Glutamatergic neuron (in vitro differentiated cells): ENCODE data around the gene CD70. TPM values are rescaled to one million over a fixed set of nuclear protein-coding genes. Genes with fewer than 3 reads are reported as not detected.

Source experiments
- DNase-seq: peaks from one replicate; pipeline ENCODE4 v3.0.0; 2022
- H3K27ac Mint-ChIP-seq: one replicate; pipeline ENCODE4 v1.8.0; 2020; ENCODE audit warnings: mild to moderate bottlenecking, mixed read lengths, inconsistent platforms; ENCODE audit not compliant: unreplicated experiment
- H3K27me3 Mint-ChIP-seq: one replicate; pipeline ENCODE4 v1.8.0; 2020; ENCODE audit warnings: mild to moderate bottlenecking, moderate library complexity, mixed read lengths, inconsistent platforms; ENCODE audit not compliant: unreplicated experiment
- H3K36me3 Mint-ChIP-seq: one replicate; pipeline ENCODE4 v1.8.0; 2020; ENCODE audit warnings: mild to moderate bottlenecking, mixed read lengths, inconsistent platforms; ENCODE audit not compliant: unreplicated experiment
- H3K4me1 Mint-ChIP-seq: one replicate; pipeline ENCODE4 v1.8.0; 2020; ENCODE audit warnings: mild to moderate bottlenecking, low read depth, mixed read lengths, inconsistent platforms; ENCODE audit not compliant: unreplicated experiment
- H3K4me3 Mint-ChIP-seq: one replicate; pipeline ENCODE4 v1.8.0; 2020; ENCODE audit warnings: mild to moderate bottlenecking, mixed read lengths, inconsistent platforms; ENCODE audit not compliant: unreplicated experiment
- H3K9me3 Mint-ChIP-seq: one replicate; pipeline ENCODE4 v1.8.0; 2020; ENCODE audit warnings: mild to moderate bottlenecking, moderate library complexity, mixed read lengths, inconsistent platforms; ENCODE audit not compliant: unreplicated experiment
- total RNA-seq: library from RNA; stranded (reverse); fragmentation: NEBNext Ultra II Directional; extraction: Animal tissue kit (Norgen Biotek cat#: 25700); gene quantifications from one replicate; pipeline ENCODE4 v1.2.1, GENCODE V29; 2021; ENCODE audit not compliant: unreplicated experiment
- TF ChIP-seq, protein P1 (sequence below): fragments of 200-600 bp; sonication (generic); IDR thresholded peaks from one replicate; pipeline ENCODE4 v1.5.0; 2021; ENCODE audit not compliant: partially characterized antibody, unreplicated experiment

CD70 gene
- total RNA-seq, 1 donor from 2014 or later: 4.7 TPM

DNA sequence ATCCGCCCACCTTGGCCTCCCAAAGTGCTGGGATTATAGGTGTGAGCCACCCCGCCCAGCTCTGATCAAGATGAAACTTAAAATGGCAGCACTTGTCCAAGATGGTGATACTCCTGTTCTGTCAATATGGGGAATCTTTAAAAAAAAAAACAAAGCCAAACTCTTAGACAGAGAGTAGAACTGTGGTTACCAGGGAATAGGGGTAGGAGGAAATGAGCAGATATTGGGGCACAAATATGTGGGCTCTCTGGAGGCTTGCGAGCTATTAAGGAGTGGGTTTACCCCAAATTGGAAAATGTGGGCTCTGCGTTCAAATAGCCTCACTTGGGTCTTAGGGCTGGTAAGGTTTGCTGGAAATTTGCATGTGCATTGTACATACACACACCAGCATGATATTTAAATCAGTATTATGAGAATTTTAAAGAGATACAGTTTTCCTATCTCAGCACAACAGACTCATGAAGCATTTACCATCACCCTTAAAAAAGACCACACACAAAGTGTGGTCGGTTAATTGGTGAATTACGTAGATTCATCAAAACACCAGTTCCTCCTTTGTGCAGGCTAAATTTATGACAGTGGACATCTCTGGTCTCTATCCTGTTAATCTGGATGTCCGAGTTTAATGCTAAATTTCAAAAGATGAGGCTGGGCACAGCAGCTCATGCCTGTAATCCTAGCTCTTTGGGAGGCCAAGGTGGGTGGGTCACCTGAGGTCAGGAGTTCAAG lies 11.3 kb downstream of the CD70 start:
- H3K9me3 Mint-ChIP-seq: no peaks in the 10 kb centered on the region
- peaks cover 5% of the 10 kb centered on the region for H3K36me3 Mint-ChIP-seq
- H3K27ac Mint-ChIP-seq: no peak overlapping the region
- TF ChIP-seq, protein P1, sequence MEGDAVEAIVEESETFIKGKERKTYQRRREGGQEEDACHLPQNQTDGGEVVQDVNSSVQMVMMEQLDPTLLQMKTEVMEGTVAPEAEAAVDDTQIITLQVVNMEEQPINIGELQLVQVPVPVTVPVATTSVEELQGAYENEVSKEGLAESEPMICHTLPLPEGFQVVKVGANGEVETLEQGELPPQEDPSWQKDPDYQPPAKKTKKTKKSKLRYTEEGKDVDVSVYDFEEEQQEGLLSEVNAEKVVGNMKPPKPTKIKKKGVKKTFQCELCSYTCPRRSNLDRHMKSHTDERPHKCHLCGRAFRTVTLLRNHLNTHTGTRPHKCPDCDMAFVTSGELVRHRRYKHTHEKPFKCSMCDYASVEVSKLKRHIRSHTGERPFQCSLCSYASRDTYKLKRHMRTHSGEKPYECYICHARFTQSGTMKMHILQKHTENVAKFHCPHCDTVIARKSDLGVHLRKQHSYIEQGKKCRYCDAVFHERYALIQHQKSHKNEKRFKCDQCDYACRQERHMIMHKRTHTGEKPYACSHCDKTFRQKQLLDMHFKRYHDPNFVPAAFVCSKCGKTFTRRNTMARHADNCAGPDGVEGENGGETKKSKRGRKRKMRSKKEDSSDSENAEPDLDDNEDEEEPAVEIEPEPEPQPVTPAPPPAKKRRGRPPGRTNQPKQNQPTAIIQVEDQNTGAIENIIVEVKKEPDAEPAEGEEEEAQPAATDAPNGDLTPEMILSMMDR: no peak
- H3K4me1 Mint-ChIP-seq: no peaks in the 10 kb centered on the region
- DNase-seq: no peak
- H3K27me3 Mint-ChIP-seq: no peaks in the 10 kb centered on the region
- H3K4me3 Mint-ChIP-seq: no peak overlapping the region

DNA sequence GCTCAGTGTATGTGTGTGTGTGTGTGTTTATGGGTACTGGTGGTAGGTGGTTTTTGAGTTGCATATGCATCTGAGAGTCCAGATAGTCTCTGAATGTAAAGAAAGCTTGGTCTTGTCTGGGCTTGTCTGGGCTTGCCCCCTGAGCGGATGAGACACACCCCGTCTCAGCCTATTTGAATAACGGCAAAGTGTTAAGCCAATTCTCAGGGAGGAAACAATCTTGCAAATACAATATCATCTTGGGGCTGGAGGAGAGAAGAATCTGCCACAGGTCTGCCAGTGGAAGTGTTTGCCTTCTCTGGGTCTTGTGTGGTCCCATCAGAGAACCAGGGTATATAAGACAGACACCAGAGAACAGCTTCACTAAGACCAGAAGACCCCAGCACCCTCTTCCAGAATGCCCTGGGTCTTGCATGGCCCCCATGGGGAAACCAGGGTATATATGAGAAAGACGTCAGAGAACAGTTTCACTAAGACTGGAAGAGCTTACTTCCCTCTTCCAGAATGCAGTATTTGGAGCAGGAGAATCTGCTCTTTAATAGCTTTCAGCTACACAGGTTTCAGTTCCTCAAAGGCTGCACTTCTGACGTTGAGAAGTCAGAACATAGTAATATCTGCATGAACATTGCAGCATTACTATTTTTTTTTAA lies 13.3 kb downstream of the CD70 start:
- no peak for DNase-seq
- H3K36me3 Mint-ChIP-seq: peaks cover 5% of the 10 kb centered on the region
- H3K4me1 Mint-ChIP-seq: no peaks in the 10 kb centered on the region
- no peak overlapping the region for H3K27ac Mint-ChIP-seq
- H3K9me3 Mint-ChIP-seq: no peaks in the 10 kb centered on the region
- no peak overlapping the region for H3K4me3 Mint-ChIP-seq
- no peaks in the 10 kb centered on the region for H3K27me3 Mint-ChIP-seq
- TF ChIP-seq, protein P1: no peak

DNA sequence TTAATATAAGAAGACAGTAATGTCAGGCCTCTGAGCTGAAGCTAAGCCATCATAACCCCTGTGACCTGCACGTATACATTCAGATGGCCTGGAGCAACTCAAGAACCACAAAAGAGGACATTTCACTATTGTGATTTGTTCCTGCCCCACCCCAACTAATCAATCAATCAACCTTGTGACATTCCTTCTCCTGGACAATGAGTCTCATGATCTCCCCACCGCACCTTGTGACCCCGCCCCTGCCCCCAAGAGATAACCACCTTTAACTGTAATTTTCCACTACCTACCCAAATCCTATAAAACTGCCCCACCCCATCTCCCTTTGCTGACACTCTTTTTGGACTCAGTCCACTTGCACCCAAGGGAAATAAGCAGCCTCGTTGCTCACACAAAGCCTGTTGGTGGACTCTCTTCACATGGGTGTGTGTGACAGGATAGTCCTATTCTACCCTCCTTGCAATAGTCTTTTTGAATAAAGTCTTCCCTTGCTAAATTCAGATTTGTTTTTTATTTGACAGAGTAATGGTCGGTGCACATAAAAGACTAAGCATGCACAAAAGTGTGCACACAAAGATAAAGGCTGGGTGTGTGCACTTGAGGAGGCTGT lies 14.0 kb downstream of the CD70 start:
- H3K9me3 Mint-ChIP-seq: no peaks in the 10 kb centered on the region
- peaks cover 5% of the 10 kb centered on the region for H3K36me3 Mint-ChIP-seq
- no peak for DNase-seq
- no peak overlapping the region for H3K27ac Mint-ChIP-seq
- TF ChIP-seq, protein P1: no peak
- no peak overlapping the region for H3K4me3 Mint-ChIP-seq
- H3K4me1 Mint-ChIP-seq: no peaks in the 10 kb centered on the region
- no peaks in the 10 kb centered on the region for H3K27me3 Mint-ChIP-seq

DNA sequence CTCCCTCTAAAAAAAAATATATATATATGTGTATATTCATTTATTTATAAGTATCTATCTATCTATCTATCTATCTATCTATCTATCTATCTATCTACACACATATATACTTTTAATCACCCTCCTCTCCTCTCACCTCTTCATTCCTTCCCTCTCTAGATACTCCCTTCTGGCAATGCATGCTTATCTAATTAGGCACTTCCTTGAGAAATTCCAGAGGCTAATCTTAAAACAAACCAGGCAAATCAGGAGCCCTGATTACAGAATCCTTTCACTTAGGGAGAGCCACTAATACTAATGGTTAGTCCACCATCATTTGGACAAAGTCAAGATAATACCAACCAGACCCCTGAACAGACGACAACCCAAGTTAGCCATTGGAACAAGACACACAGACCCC lies 17.6 kb downstream of the CD70 start:
- no peak for DNase-seq
- Mint-ChIP-seq H3K9me3 (peaks cover 2% of the 10 kb centered on the region), H3K27me3 (no peaks in the 10 kb centered on the region), H3K4me1 (no peaks in the 10 kb centered on the region), H3K36me3 (peaks cover under 1% of the 10 kb centered on the region), H3K4me3 (no peak overlapping the region), H3K27ac (no peak overlapping the region)
- TF ChIP-seq, protein P1: no peak

DNA sequence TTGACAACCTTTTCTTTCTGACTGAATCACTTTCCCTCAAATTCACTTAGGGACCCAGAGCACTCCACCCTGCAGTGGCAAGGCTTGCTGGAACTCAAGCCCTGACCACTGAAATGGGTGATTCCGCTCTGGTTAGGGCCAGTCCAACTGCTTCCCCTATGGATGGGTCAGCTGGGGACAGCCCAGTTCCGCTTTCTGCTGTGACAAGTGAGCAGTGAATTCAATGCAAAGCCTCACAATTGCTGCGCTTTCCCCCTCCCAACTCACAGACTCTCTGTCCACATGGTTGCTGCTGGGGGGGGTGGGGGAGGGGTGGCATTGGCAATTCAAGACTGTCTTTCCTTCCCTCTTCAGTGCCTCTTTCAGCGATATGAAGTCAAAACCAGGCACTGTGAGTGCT lies 18.7 kb downstream of the CD70 start:
- TF ChIP-seq, protein P1: no peak
- Mint-ChIP-seq H3K4me1 (no peaks in the 10 kb centered on the region), H3K27ac (no peak overlapping the region), H3K4me3 (no peak overlapping the region), H3K27me3 (no peaks in the 10 kb centered on the region), H3K36me3 (no peaks in the 10 kb centered on the region), H3K9me3 (peaks cover 2% of the 10 kb centered on the region)
- no peak for DNase-seq
